Measurements from ENCODE around the gene GIPC1. TPM values are rescaled to one million over a fixed set of nuclear protein-coding genes. Genes with fewer than 3 reads are reported as not detected.

GIPC1 gene
- total RNA-seq, 1 experiment from 2014 or later: 103 TPM

DNA sequence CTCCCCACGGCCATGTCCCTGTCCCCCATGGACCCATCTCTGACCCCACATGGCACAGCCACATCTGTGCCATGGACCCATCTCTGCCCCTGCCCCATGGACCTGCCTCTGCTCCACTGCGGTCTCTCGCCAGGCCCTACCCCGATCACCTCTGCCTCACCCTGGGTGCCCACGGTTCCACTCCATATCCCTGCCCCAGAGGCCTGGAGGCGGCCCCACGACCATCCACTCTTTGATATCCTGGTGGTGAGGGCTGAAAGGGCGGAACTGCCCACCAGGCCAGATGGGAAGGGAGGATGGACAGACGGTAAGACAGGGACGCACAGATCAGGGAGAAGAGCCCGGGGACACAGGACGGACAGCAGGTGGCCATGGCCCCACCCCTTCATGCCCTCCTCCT, 21.1 kb downstream of the GIPC1 start:
- BruUV-seq (replicated peaks): no TSS peak
- TF ChIP-seq SRF (IDR thresholded peaks at IDR 0.05; ENCODE audit: low read depth) (no peak), RAD21 (IDR thresholded peaks at IDR 0.05; ENCODE audit: low read depth) (no peak), SP1 (IDR thresholded peaks at IDR 0.05; ENCODE audit: low read depth) (no peak), REST (IDR thresholded peaks at IDR 0.05; ENCODE audit: low read depth) (no peak), CBX3 (IDR thresholded peaks at IDR 0.05; ENCODE audit: low read depth) (no peak), ELF1 (IDR thresholded peaks at IDR 0.05; ENCODE audit: borderline replicate concordance, low read depth) (no peak), ZFX (IDR thresholded peaks at IDR 0.05) (no peak), ZNF274 (IDR thresholded peaks at IDR 0.05; ENCODE audit: low read depth, low read length) (no peak), CEBPB (IDR thresholded peaks at IDR 0.05; ENCODE audit: low read depth) (no peak), JUND (IDR thresholded peaks at IDR 0.05) (no peak), POLR2AphosphoS5 (IDR thresholded peaks at IDR 0.05; ENCODE audit: low read depth, low read length) (no peak), FOSL1 (IDR thresholded peaks at IDR 0.05; ENCODE audit: low read depth) (no peak), MAX (IDR thresholded peaks at IDR 0.05) (no peak), EGR1 (IDR thresholded peaks at IDR 0.05; ENCODE audit: low read depth) (no peak), SIN3A (IDR thresholded peaks at IDR 0.05; ENCODE audit: low read depth) (no peak)
- TF ChIP-seq, protein P1, sequence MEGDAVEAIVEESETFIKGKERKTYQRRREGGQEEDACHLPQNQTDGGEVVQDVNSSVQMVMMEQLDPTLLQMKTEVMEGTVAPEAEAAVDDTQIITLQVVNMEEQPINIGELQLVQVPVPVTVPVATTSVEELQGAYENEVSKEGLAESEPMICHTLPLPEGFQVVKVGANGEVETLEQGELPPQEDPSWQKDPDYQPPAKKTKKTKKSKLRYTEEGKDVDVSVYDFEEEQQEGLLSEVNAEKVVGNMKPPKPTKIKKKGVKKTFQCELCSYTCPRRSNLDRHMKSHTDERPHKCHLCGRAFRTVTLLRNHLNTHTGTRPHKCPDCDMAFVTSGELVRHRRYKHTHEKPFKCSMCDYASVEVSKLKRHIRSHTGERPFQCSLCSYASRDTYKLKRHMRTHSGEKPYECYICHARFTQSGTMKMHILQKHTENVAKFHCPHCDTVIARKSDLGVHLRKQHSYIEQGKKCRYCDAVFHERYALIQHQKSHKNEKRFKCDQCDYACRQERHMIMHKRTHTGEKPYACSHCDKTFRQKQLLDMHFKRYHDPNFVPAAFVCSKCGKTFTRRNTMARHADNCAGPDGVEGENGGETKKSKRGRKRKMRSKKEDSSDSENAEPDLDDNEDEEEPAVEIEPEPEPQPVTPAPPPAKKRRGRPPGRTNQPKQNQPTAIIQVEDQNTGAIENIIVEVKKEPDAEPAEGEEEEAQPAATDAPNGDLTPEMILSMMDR (IDR thresholded peaks at IDR 0.05 in 2 of 3, conservative IDR thresholded peaks at IDR 0.05 in 1 of 3; ENCODE audit: borderline replicate concordance in 1 of 3, insufficient read depth in 1 of 3, low read depth in 2 of 3, low read length in 2 of 3): no peak
- peaks cover 22 to 40% of the 10 kb centered on the region in 2 experiments; a peak in 3 of 4 replicates for H3K4me1 ChIP-seq (ENCODE audit: control insufficient read depth in 1 of 2, insufficient read depth in 2 of 2, low read length in 2 of 2)
- ATAC-seq (no peak), DNase-seq (ENCODE audit: low read depth, low spot score) (no peak)
- H2AFZ ChIP-seq (ENCODE audit: low read depth, low read length, poor library complexity, severe bottlenecking): no peak overlapping the region
- peak overlapping the region; percentile 72 for H3K4me2 ChIP-seq (ENCODE audit: low read length)
- no peaks in the 10 kb centered on the region; the same call in 1 of the 2 replicates for H3K79me2 ChIP-seq (ENCODE audit: insufficient read depth, low read length)
- no peaks in the 10 kb centered on the region for H3K9me3 ChIP-seq (ENCODE audit: control insufficient read depth in 1 of 2, insufficient read depth in 1 of 2, low read depth in 1 of 2, low read length in 2 of 2)
- H3K4me3 ChIP-seq (replicated peaks in 1 of 2; ENCODE audit: low read depth in 1 of 2, low read length in 2 of 2): peak overlapping the region; percentile 11 to 16; a peak in 1 of 4 replicates
- intact Hi-C loops (cut with micrococcal nuclease): loop anchor here (5.0 kb wide), 1 partner anchor 338 kb away; the partner anchor contains the start of gene ASF1B
- peaks cover 9 to 10% of the 10 kb centered on the region in 2 experiments; a peak in 3 of 4 replicates for H3K36me3 ChIP-seq (ENCODE audit: control insufficient read depth in 1 of 2, insufficient read depth in 2 of 2, low read length in 2 of 2)
- H3K27ac ChIP-seq (ENCODE audit: low read depth, low read length): peak overlapping the region; percentile 51; the same call in 1 of the 2 replicates
- RAD21 ChIA-PET (ENCODE audit: low non-redundant PET in 1 of 2, low total read pairs in 2 of 2, uncharacterized antibody in 2 of 2, unreplicated experiment in 2 of 2): interaction anchor here in 1 of 2 experiments (0.7 kb wide), 1 partner anchor 338 kb away, joined by 4 read pairs; the partner anchor contains the start of gene ASF1B
- POLR2A ChIA-PET: no interaction called here
- CTCF ChIA-PET: interaction anchor here (0.7 to 0.9 kb wide), 2 partner anchors 9 to 69 kb away, joined by 3 to 4 read pairs; no protein-coding TSS in a partner anchor
- no peaks in the 10 kb centered on the region for H3K27me3 ChIP-seq (ENCODE audit: insufficient read depth, low read length)
- H3K9me2 ChIP-seq (ENCODE audit: insufficient read depth): no peaks in the 10 kb centered on the region
- 0 out of 2 replicates have a peak overlapping the region, but pooled peaks have one; percentile 45 for H3K9ac ChIP-seq (ENCODE audit: low read length)
- H4K20me1 ChIP-seq (ENCODE audit: insufficient read depth): no peaks in the 10 kb centered on the region

All from HCT116 (cell line).